ENCODE data around the gene CHCHD10.

DNA sequence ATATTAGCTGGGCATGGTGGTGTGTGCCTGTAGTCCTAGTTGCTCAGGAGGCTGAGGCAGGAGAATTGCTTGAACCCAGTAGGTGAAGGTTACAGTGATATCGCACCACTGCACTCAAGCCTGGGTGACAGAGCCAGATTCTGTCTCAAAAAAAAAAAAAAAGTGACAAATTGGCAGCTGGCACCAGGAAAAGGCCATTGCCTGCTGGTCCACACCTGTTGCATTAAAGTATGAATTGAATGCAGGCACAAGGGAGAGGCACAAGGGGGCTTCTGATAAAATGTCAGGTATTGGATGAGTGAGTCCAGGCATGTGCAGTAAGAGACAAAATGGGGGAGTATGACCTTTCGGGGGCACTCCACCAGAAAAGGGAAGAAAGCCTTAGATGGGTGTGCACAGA, 45.0 kb downstream of the CHCHD10 start:
- no peak for TF ChIP-seq POLR2A (IDR thresholded peaks at IDR 0.05; ENCODE audit: low read length)
- TF ChIP-seq GATA1 (IDR thresholded peaks at IDR 0.05; ENCODE audit: low read depth, low read length) = no peak
